Spinal cord (tissue), 10 donors: ENCODE data around the gene ZNF454. TPM values are rescaled to one million over a fixed set of nuclear protein-coding genes. Genes with fewer than 3 reads are reported as not detected.

Source experiments
- DNase-seq, 6 donors: peaks; one replicate each; pipeline versions ENCODE4 v3.0.0 to v3.0.0-alpha.2; 2013 to 2015; ENCODE audit warnings: low spot score in 6 of 6, low read depth in 4 of 6
- H3K27ac ChIP-seq: one replicate; pipeline ENCODE4 v1.5.1; 2013; ENCODE audit warnings: low read depth, low read length, control low read depth
- H3K27me3 ChIP-seq: one replicate; pipeline ENCODE4 v1.6.1; 2013; ENCODE audit warnings: low read length; ENCODE audit not compliant: control insufficient read depth, insufficient read depth
- H3K36me3 ChIP-seq: one replicate; pipeline ENCODE4 v1.6.1; 2013; ENCODE audit warnings: low read length; ENCODE audit not compliant: control insufficient read depth, insufficient read depth
- H3K4me1 ChIP-seq: one replicate; pipeline ENCODE4 v1.6.1; 2013; ENCODE audit warnings: low read length; ENCODE audit not compliant: control insufficient read depth, insufficient read depth
- H3K4me3 ChIP-seq: one replicate; pipeline ENCODE4 v1.5.1; 2013; ENCODE audit warnings: low read depth, low read length, control low read depth
- H3K9me3 ChIP-seq: one replicate; pipeline ENCODE4 v1.6.1; 2013; ENCODE audit warnings: low read length; ENCODE audit not compliant: control insufficient read depth, insufficient read depth
- WGBS: methylation state at CpG from one replicate; pipeline ENCODE4 v1.1.5; 2013; ENCODE audit warnings: missing lambda C conversion rate; ENCODE audit not compliant: insufficient coverage; 5-methylcytosine and 5-hydroxymethylcytosine counted together
- polyA plus RNA-seq, 2 donors: library from polyadenylated mRNA; unstranded; fragments of 120-200 nt; gene quantifications; one replicate each; pipeline ENCODE4 v1.2.1, GENCODE V29; 2013; ENCODE audit not compliant: insufficient read length in 2 of 2
- total RNA-seq, 2 donors: library from RNA; depleted of rRNA in 1 of 2; stranded (reverse); fragments of 120-200 nt in 1 of 2; fragments of >200 nt in 1 of 2; gene quantifications; one replicate each; pipeline versions ENCODE4 v1.2.3 to v1.2.4, GENCODE V29; 2013 to 2014
- donor health status: healthy.

ZNF454 gene
- total and polyA plus RNA-seq, 4 donors: 5.9 to 10.0 (median 8.4) TPM

GRCh38 chr5:178992291-178992895 lies 51.4 kb downstream of the ZNF454 start:
- 59% methylated on average over 9 of the region's 9 CpGs for WGBS
- Histone ChIP-seq H3K27ac (no peak overlapping the region), H3K4me1 (peaks cover 11% of the 10 kb centered on the region), H3K27me3 (peaks cover 30% of the 10 kb centered on the region), H3K9me3 (no peaks in the 10 kb centered on the region), H3K36me3 (peaks cover 11% of the 10 kb centered on the region), H3K4me3 (no peak overlapping the region)
- no peak for DNase-seq

DNA sequence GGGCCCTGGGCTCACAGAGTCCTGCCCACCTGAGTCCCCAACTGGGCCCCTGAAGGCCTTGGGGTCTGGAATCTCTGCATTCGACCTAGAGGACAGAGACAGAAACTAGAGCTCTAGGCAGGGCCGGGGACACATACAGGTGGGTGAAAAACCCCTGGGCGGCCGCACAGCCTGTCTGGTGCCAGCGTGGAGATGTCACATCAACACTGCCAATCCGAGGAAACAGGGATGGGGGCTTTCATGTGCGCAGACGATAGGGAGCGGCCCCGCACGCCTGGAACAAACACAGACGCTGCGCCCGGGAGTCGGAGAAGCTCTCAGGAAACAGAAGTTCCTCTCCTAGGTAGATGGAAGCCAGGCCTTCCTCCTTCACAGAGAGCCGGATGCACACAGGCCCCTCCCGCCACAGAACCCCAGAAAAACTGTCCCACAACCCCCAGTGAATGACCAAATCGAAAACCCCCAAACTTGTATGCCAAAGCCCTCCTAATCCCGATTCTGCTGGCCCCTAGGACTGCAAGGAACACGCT lies 52.3 kb downstream of the ZNF454 start:
- WGBS: 85% methylated on average over 18 of the region's 20 CpGs
- Histone ChIP-seq H3K9me3 (no peaks in the 10 kb centered on the region), H3K4me3 (no peak overlapping the region), H3K27me3 (peaks cover 30% of the 10 kb centered on the region), H3K27ac (no peak overlapping the region), H3K4me1 (peaks cover 11% of the 10 kb centered on the region), H3K36me3 (peaks cover 11% of the 10 kb centered on the region)
- no peak for DNase-seq

- H3K4me1 ChIP-seq: peaks cover 11% of the 10 kb centered on the region
- no peak for DNase-seq
- H3K9me3 ChIP-seq: no peaks in the 10 kb centered on the region
- H3K27ac ChIP-seq: no peak overlapping the region
- H3K4me3 ChIP-seq: no peak overlapping the region
- peaks cover 30% of the 10 kb centered on the region for H3K27me3 ChIP-seq
- 18% methylated on average over 52 of the region's 53 CpGs for WGBS
- H3K36me3 ChIP-seq: peaks cover 9% of the 10 kb centered on the region
These were observed 53.1 kb downstream of the ZNF454 start for GRCh38 chr5:178993955-178994579.

DNA sequence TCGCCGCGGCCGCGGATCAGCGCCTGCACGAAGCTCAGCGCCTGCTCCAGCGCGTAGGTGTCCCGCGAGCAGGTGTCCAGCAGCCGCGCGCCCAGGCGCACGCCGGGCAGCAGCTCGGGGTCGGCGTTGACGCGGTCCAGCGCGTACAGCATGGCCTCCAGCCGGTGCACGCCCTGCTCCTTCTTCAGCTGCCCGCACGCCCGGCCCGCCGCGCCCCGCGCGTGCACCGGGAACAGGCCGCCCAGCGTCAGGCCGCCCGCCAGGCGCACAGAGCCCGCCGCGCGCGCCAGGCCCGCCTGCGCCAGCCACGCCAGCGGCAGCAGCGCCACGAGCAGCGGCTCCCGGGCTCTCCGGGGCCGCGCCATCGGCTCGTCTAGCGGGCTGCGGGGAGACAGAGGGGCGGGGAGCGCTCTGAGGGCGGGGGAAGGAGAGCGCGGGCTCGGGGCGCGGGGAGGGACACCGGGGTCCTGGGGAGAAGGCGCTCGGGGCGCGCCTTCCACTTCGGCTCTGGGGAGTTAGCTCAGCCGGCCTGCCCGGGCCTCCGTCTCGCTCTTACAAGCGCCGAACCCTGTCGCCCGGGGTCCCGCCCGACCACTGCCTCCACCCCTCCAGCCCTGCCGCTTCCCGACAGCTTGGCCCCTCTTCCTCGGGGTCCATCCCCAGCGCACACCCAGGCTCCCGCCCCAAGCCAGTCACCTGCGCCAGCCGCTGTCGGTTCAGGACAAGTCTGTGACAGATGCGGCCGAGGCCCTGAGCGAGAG lies 53.8 kb downstream of the ZNF454 start, which contains the start of gene GRM6:
Gene GRM6, minus strand, starts transcription at position 741 of the 761 bp plus-strand sequence. Its CDS starts 376 bp downstream, at position 365.
- Histone ChIP-seq H3K27me3 (peaks cover 30% of the 10 kb centered on the region), H3K27ac (no peak within 1 kb of the TSS), H3K4me3 (no peak within 1 kb of the TSS)

DNA sequence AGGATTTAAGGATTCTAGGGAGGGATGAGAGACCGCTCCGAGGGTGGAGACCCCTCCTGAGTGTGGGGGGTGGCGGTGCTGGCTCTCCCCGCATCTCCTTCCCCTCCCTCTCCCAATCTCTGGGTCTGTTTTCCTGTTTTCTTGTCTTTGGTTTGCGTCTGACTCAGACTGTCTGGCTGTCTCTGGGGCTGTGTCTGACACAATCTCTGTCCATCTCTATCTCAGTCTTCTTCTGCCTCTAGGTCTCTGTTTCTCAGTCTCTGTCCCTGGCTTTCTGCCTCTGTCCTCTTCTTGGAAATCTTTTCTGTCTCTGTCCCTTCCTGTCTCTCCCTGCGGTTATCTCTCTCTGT lies 54.3 kb downstream of the ZNF454 start:
- H3K27ac ChIP-seq: no peak overlapping the region
- H3K36me3 ChIP-seq: peaks cover 6% of the 10 kb centered on the region
- no peak overlapping the region for H3K4me3 ChIP-seq
- DNase-seq: no peak
- peaks cover 11% of the 10 kb centered on the region for H3K4me1 ChIP-seq
- 28% methylated on average over 2 of the region's 6 CpGs for WGBS
- peaks cover 30% of the 10 kb centered on the region for H3K27me3 ChIP-seq
- no peaks in the 10 kb centered on the region for H3K9me3 ChIP-seq

More for the DNA sequence above, 53.8 kb downstream of the ZNF454 start, which contains the start of gene GRM6:
- WGBS: under 1% methylated on average over 89 of the region's 97 CpGs
- peaks cover 11% of the 10 kb centered on the region for H3K4me1 ChIP-seq
- no peaks in the 10 kb centered on the region for H3K9me3 ChIP-seq
- H3K36me3 ChIP-seq: peaks cover 9% of the 10 kb centered on the region
- peak in 2 of 6 donors; percentile 22 to 42 for DNase-seq

DNA sequence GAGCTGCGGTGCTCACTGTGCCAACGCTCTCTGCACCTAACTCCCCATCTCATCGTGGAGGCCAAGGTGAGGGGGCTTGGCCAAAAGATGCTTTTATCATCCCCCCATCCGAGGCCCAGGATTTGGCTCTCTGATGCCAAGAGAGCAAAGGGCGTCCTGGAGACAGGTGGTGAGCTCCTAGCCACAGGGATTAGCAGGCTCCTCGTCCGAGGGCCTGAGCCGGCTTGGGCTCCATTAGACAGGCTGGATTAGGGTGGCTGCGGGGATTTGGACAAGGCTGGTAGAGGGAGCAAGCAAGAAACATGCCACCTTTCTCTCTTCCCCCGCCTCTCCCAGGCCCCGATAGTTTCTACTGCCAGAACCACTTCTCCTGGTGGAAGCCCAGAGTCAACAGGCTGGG lies 55.2 kb downstream of the ZNF454 start:
- DNase-seq: no peak
- H3K9me3 ChIP-seq: no peaks in the 10 kb centered on the region
- no peaks in the 10 kb centered on the region for H3K36me3 ChIP-seq
- peaks cover 11% of the 10 kb centered on the region for H3K4me1 ChIP-seq
- WGBS: 73% methylated on average over 4 of the region's 11 CpGs
- peaks cover 30% of the 10 kb centered on the region for H3K27me3 ChIP-seq
- H3K4me3 ChIP-seq: no peak overlapping the region
- no peak overlapping the region for H3K27ac ChIP-seq

DNA sequence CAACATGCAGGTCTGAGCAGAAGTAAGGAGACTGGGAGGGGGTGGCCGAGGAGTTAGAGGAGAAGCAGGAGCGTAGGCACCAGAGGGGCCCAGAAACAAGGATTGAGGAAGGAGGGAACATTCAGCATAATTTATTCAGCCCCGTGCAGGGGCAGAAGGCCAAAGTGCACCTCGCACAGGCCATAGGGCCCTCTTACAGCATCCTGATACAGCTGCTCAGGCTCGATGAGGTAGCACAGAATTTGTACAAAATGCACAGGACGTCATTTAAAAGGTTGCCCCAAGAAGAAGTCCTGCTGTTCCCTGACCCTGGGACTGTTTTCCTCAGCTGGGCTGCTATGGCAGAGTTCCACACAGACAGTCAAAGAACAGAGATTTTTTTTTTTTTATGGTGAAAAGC lies 56.2 kb downstream of the ZNF454 start:
- Histone ChIP-seq H3K27me3 (peaks cover 30% of the 10 kb centered on the region), H3K27ac (no peak overlapping the region), H3K4me3 (no peak overlapping the region), H3K4me1 (peaks cover 11% of the 10 kb centered on the region), H3K9me3 (no peaks in the 10 kb centered on the region), H3K36me3 (no peaks in the 10 kb centered on the region)
- peak in 1 of 6 donors; percentile 17 for DNase-seq
- 53% methylated on average over 6 of the region's 6 CpGs for WGBS

DNA sequence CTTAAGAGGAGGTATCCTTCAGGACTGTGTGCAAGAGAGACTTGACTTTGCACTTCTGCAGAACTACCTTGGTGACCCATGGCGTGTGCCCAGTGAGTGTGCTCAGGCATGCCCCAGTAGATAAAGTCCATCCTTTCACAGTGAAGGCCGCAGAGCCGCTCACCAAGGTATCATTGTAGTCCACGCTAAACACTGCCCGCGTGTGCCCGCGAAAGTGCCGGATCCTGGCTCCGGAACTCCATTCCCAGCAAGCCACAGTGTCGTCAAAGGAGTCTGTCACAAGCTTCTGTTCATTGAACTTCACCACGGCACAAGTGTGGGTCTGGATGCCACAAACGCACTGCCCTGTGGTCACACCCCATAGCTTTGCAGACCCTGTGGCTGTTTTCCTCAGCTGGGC lies 57.4 kb downstream of the ZNF454 start:
- no peak overlapping the region for H3K4me3 ChIP-seq
- H3K36me3 ChIP-seq: no peaks in the 10 kb centered on the region
- no peaks in the 10 kb centered on the region for H3K9me3 ChIP-seq
- WGBS: 93% methylated on average over 12 of the region's 13 CpGs
- DNase-seq: no peak
- H3K27me3 ChIP-seq: peaks cover 20% of the 10 kb centered on the region
- peaks cover 11% of the 10 kb centered on the region for H3K4me1 ChIP-seq
- no peak overlapping the region for H3K27ac ChIP-seq

DNA sequence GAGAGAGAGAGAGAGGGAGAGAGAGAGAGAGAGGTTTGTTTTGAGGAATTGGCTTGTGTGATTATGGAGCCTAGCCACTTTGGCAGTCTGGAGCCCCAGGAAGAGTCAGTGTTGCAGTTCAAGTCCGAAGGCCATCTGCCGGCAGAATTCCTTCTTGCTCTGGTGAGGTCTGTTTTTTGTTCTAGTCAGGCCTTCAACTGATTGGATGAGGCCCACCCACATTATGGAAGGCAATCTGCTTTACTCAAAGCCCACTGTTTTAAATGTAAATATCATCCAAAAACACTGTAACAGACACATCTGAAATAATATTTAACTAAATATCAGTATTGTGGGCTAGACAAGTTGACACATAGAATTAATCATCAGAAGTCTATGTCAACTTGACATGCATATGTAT lies 65.6 kb downstream of the ZNF454 start:
- H3K4me3 ChIP-seq: no peak overlapping the region
- WGBS: 80% methylated on average over 1 of the region's 2 CpGs
- no peaks in the 10 kb centered on the region for H3K36me3 ChIP-seq
- H3K9me3 ChIP-seq: no peaks in the 10 kb centered on the region
- H3K4me1 ChIP-seq: no peaks in the 10 kb centered on the region
- no peak overlapping the region for H3K27ac ChIP-seq
- DNase-seq: no peak
- no peaks in the 10 kb centered on the region for H3K27me3 ChIP-seq
